Measurements from ENCODE around the gene FCGBP.
"Not testable (repeated sequence)": the region's sequence is repeated elsewhere in the genome, so short reads cannot be mapped to it uniquely, and the experiment has no call there.

FCGBP gene

DNA sequence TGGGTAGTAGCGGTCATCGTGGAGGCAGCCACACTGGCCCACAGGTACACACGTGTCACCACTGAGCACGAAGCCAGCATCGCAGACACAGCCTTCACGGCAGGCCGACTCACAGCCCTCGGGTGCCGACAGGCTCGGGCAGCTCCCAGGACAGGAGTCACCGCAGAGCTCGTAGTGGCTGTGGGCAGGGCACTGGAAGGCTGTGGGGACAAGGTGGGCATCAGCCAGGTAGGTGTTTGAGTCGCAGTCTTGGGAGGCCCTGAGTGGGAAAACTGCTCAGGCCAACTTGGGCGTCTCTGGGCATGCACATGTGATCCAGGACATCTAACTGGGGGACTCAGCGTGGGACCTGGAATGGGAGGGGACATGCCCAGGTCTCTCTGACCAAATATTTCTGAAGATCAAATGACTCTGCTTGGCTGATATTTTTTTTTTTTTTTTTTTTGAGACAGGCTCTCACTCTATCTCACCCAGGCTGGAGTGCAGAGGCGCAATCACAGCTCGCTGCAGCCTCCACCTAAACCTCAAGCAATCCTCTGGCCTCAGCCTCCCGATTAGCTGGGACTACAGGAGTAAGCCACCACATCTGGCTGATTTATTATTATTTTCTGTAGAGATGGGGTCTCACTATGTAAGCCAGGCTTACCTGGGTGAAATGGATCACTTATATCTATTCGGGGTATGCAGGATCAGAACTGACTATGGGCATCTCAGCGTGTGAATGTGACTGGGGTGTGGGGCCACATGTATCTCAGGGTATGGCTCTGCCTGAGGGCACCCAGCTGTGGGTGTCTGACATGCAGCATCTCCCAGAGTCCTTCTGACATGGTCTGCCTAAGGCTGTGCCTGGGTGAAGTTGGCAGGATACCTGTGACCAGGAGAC lies 44.3 kb downstream of the FCGBP start:
- not testable (repeated sequence) for DNase-seq

DNA sequence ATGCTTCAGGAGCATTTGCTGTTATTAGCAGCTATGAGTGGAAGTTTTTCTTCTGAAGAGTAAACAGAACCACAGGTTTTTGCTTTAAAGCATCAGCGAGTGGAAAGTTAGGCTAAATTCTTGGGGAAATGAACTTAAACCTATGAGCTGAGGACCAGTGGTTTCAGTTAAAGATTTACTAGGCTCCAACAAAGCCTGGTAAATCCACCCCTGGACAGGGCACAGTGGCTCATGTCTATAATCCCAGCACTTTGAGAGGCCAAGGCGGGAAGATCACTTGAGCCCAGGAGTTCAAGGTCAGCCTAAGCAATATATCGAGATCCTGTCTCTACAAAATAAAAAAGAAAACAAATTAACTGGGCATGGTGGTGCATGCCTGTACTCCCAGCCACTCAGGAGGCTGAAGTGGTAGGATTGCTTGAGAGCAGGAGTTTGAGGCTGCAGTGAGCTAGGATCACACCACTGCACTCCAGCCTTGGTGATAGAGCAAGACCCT lies 46.9 kb downstream of the FCGBP start:
- DNase-seq = not testable (repeated sequence)

DNA sequence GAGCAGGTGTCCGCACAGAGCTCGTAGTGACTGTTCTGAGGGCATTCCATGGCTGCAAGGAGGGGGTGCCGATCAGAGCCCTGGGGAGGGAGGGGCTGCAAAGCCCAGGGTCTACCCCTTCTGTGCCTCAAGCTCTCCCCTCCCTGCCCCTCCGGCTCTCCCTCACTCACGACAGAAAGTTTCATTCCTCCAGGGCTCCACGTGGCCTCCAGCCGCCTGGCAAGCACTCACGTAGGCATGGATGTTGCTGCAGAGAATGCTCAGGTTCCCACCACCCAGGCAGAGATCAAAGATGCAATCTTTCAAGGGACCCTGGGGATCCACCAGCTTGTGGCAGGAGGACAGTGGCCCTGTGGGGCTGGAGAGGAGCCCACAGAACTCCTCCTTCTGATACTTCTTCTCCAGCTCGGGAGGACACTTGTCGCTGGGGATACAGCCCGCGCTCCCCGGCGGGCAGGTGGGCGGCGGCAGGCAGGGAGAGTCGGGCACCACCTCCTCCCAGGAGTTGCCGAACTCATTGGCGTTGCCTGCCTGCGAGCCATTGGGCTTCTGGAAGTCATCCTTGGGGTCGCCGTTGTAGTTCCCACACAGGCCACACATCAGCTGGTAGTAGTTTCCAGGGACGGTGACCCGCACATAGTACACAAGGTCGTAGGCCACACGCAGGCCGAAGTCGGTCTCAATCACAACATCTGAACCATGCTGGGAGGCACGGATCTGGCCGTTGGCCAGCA lies 48.4 kb downstream of the FCGBP start:
- not testable (repeated sequence) for DNase-seq

DNA sequence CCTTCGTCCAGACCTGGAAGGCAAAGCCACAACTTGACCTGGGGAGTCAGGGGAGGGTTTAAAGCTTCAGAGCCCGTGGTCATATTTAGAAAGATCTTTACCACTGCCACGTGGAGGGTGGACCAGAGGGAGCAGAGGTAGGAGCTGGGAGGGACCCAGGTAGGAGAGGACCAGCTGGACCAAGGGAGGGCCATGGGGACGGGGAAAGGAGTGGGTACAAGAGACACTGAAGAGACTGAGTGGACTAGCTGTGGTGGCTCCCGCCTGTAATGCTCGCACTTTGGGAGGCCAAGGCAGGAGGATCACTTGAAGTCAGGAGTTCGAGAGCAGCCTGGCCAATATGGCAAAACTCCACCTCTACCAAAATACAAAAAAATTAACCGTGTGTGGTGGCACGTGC lies 49.7 kb downstream of the FCGBP start:
- DNase-seq = not testable (repeated sequence)
